NB4 (cell line): ENCODE data around the gene AOC3.

Source experiments
- DNase-seq: peaks from one replicate; pipeline ENCODE4 v3.0.0; 2010; ENCODE audit warnings: low read depth
- H3K4me3 ChIP-seq: one replicate; pipeline ENCODE4 v1.5.1; 2011; ENCODE audit warnings: mild to moderate bottlenecking, low read depth, low read length, moderate library complexity
- MAX ChIP-seq: IDR thresholded peaks from 2 replicates; pipeline ENCODE4 v1.6.1; 2011; ENCODE audit warnings: low read depth, low read length
- MYC ChIP-seq: IDR thresholded peaks from 2 replicates; pipeline ENCODE4 v1.6.1; 2011; ENCODE audit warnings: low read depth, low read length
- POLR2A ChIP-seq: IDR thresholded peaks from 2 replicates; pipeline ENCODE4 v1.6.1; 2011; ENCODE audit warnings: mild to moderate bottlenecking; ENCODE audit not compliant: insufficient read length; ENCODE audit errors: extremely low read depth
- TF ChIP-seq, protein P1 (sequence below): IDR thresholded peaks from one replicate; pipeline ENCODE4 v1.5.1; 2012; ENCODE audit warnings: low read depth, low read length

AOC3 gene

GRCh38 chr17:42900460-42901331 is 49.7 kb downstream of the AOC3 start, which contains the start of gene G6PC1:
TSS of gene G6PC1 (plus strand) at chr17:42900799. CDS start at chr17:42900877, 78 bp downstream.
- TF ChIP-seq, protein P1, sequence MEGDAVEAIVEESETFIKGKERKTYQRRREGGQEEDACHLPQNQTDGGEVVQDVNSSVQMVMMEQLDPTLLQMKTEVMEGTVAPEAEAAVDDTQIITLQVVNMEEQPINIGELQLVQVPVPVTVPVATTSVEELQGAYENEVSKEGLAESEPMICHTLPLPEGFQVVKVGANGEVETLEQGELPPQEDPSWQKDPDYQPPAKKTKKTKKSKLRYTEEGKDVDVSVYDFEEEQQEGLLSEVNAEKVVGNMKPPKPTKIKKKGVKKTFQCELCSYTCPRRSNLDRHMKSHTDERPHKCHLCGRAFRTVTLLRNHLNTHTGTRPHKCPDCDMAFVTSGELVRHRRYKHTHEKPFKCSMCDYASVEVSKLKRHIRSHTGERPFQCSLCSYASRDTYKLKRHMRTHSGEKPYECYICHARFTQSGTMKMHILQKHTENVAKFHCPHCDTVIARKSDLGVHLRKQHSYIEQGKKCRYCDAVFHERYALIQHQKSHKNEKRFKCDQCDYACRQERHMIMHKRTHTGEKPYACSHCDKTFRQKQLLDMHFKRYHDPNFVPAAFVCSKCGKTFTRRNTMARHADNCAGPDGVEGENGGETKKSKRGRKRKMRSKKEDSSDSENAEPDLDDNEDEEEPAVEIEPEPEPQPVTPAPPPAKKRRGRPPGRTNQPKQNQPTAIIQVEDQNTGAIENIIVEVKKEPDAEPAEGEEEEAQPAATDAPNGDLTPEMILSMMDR = no peak
- TF ChIP-seq MAX (no peak), POLR2A (no peak), MYC (no peak)
- no peak within 1 kb of the TSS for H3K4me3 ChIP-seq
- DNase-seq = no peak

DNA sequence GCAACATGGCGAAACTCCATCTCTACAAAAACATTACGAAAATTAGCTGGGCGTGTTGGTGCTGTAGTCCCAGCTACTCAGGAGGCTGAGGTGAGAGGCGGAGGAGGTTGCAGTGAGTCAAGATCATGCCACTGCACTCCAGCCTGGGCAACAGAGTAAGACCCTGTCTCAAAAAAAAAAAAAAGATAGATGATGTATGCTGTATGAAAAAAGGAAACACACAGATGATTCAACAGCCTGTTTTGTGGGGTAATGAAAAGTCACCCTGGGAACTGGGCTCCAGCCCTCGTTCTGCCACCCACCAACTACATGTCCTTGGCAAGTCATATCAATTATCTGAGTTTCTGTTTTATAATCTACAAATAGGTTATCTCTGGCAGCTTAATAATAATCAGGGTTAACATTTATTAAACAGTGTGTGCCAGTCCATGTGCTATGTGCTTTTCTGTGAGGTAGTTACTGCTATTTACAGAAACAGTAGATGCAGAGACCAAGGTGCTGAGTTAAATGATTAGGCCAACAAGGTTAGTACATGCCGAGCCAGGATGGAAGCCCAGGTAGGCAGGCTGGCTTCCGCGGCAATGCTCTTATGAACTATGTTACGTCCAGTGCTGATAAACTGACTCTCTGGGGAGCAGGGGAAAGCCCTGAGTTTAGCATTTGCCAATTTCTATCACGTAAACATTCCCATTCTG is 50.7 kb downstream of the AOC3 start:
- no peak for DNase-seq
- no peak overlapping the region for H3K4me3 ChIP-seq
- TF ChIP-seq, protein P1 = no peak
- TF ChIP-seq POLR2A (no peak), MYC (no peak), MAX (no peak)

GRCh38 chr17:42904110-42904469 is 53.1 kb downstream of the AOC3 start:
- no peak overlapping the region for H3K4me3 ChIP-seq
- DNase-seq = no peak
- no peak for TF ChIP-seq MAX
- TF ChIP-seq, protein P1 = no peak
- TF ChIP-seq MYC = no peak
- TF ChIP-seq POLR2A = no peak

GRCh38 chr17:42906772-42907446 is 55.9 kb downstream of the AOC3 start:
- TF ChIP-seq MAX (no peak), MYC (no peak), POLR2A (no peak)
- TF ChIP-seq, protein P1 = no peak
- DNase-seq = peak; percentile 7
- no peak overlapping the region for H3K4me3 ChIP-seq
